Measurements from ENCODE around the gene EEA1.

- TF ChIP-seq POLR2A (IDR thresholded peaks at IDR 0.05) (no peak), CTCF (IDR thresholded peaks at IDR 0.05) (no peak)
Measured at GRCh38 chr12:92844151-92844763, 84.8 kb downstream of the EEA1 start.
